CD4-positive, alpha-beta T cell (primary cell): ENCODE results near the gene C20orf202. TPM values are rescaled to one million over a fixed set of nuclear protein-coding genes. Genes with fewer than 3 reads are reported as not detected.

Source experiments
- ATAC-seq: fragments of 200-7000 bp; cut with Tn5 transposase; one replicate; pipeline ENCODE4 v1.10.0; 2022; ENCODE audit warnings: mild to moderate bottlenecking; ENCODE audit not compliant: poor library complexity
- CTCF ChIA-PET: fragments of 350-600 bp; sonication (Branson Sonifier 250); formaldehyde crosslinking; loops from one replicate; lab custom pipeline; 2021; ENCODE audit warnings: antibody characterized with exemption, inconsistent platforms; lab: Charles Lee
- POLR2A ChIA-PET: fragments of 350-600 bp; sonication (Branson Sonifier 250); formaldehyde crosslinking; loops from one replicate; lab custom pipeline; 2021; ENCODE audit warnings: antibody characterized with exemption, inconsistent platforms; lab: Charles Lee
- DNase-seq, 14 experiments: peaks; one replicate each; pipeline ENCODE4 v3.0.0-alpha.2; 2013 to 2020; ENCODE audit warnings: mixed read lengths in 2 of 14
- H3K27ac ChIP-seq, 2 donors: one replicate each; pipeline versions ENCODE4 v1.5.1 to v1.7.0; 2013; ENCODE audit warnings: low read length in 2 of 2, low read depth in 1 of 2, mild to moderate bottlenecking in 1 of 2
- H3K27me3 ChIP-seq, 2 experiments: 1 replicate in 1 of 2; 2 replicates in 1 of 2; pipeline versions ENCODE4 v1.6.1 to v1.7.0; 2013; ENCODE audit warnings: low read length in 2 of 2, control low read depth in 1 of 2, mild to moderate bottlenecking in 1 of 2, moderate library complexity in 1 of 2; ENCODE audit not compliant: insufficient read depth in 2 of 2, control insufficient read depth in 1 of 2
- H3K36me3 ChIP-seq: one replicate; pipeline ENCODE4 v1.6.1; 2013; ENCODE audit warnings: low read length, control low read depth; ENCODE audit not compliant: insufficient read depth
- H3K4me1 ChIP-seq: one replicate; pipeline ENCODE4 v1.6.1; 2013; ENCODE audit warnings: low read length, control low read depth; ENCODE audit not compliant: insufficient read depth
- H3K4me3 ChIP-seq: one replicate; pipeline ENCODE4 v1.5.1; 2013; ENCODE audit warnings: mild to moderate bottlenecking, low read length, moderate library complexity
- H3K9me3 ChIP-seq, 2 experiments: 1 replicate in 1 of 2; 2 replicates in 1 of 2; pipeline versions ENCODE4 v1.6.1 to v1.7.0; 2013; ENCODE audit warnings: low read length in 2 of 2, mild to moderate bottlenecking in 2 of 2, control low read depth in 1 of 2, moderate library complexity in 1 of 2; ENCODE audit not compliant: control insufficient read depth in 1 of 2, insufficient read depth in 1 of 2
- H3K27ac Mint-ChIP-seq: one replicate; pipeline ENCODE4 v1.8.0; 2020; ENCODE audit warnings: mixed read lengths
- H3K27me3 Mint-ChIP-seq: one replicate; pipeline ENCODE4 v1.8.0; 2021; ENCODE audit warnings: mixed read lengths
- H3K36me3 Mint-ChIP-seq: one replicate; pipeline ENCODE4 v1.8.0; 2021; ENCODE audit warnings: low read depth, mixed read lengths
- H3K4me1 Mint-ChIP-seq: one replicate; pipeline ENCODE4 v1.8.0; 2021; ENCODE audit warnings: low read depth, mixed read lengths
- H3K4me3 Mint-ChIP-seq: one replicate; pipeline ENCODE4 v1.8.0; 2020; ENCODE audit warnings: mild to moderate bottlenecking, mixed read lengths
- H3K9me3 Mint-ChIP-seq: one replicate; pipeline ENCODE4 v1.8.0; 2020; ENCODE audit warnings: mixed read lengths
- intact Hi-C, 2 experiments: fragments of 100-400 bp; cut with DNase I in 1 of 2; cut with micrococcal nuclease in 1 of 2; formaldehyde crosslinking; loops; one replicate each; pipeline versions ENCODE4 v1.15.1 to v1.9.0; 2023 to 2025; cut with DNase I, micrococcal nuclease
- total RNA-seq, 174 experiments: library from RNA in 2 of 174; stranded (reverse) in 2 of 174; gene quantifications; one replicate each; pipeline ENCODE4 v1.2.3 and lab custom pipeline; 2021 to 2026
- TF ChIP-seq, protein P1 (sequence below): fragments of 200-600 bp; IDR thresholded peaks from one replicate; pipeline ENCODE4 v1.8.0; 2022; ENCODE audit warnings: antibody characterized with exemption, mild to moderate bottlenecking

The C20orf202 gene
- total RNA-seq, 2 experiments from 2014 or later: not detected

- CTCF ChIA-PET: no interaction called here
- no peak overlapping the region for H3K4me3 Mint-ChIP-seq
Measured at GRCh38 chr20:1178623-1179022, 24.6 kb upstream of the C20orf202 start.

DNA sequence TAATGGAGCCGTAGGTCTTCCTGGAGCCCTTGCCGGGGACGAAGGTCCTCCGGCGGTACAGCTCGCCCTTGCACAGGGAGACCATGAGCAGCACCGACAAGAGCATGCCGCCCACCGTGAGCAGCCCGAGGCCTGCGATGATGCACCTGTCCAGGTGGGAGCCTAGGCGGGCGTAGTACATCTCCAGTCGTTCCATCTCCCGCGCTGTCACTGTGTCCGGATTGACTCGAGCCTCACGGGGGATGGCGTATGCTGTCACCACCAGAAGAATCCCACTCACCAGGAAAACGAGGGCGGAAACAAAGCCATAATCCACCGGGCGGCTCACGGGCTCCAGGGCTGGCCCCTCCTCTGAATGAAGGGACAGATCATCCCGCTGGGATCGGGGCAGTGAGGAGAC lies 22.3 kb upstream of the C20orf202 start:
- H3K27ac ChIP-seq: no peak overlapping the region
- ChIA-PET CTCF (no interaction called here), POLR2A (no interaction called here)
- peaks cover 28% of the 10 kb centered on the region for H3K27me3 Mint-ChIP-seq
- intact Hi-C loops: no loop called here
- no peak overlapping the region for H3K4me3 ChIP-seq
- peaks cover 17% of the 10 kb centered on the region for H3K36me3 Mint-ChIP-seq
- DNase-seq (no peak), ATAC-seq (no peak)
- no peak overlapping the region for H3K4me3 Mint-ChIP-seq
- H3K9me3 Mint-ChIP-seq: no peaks in the 10 kb centered on the region
- H3K36me3 ChIP-seq: peaks cover 14% of the 10 kb centered on the region
- no peaks in the 10 kb centered on the region for H3K9me3 ChIP-seq
- peaks cover 13 to 14% of the 10 kb centered on the region in 2 experiments for H3K27me3 ChIP-seq
- TF ChIP-seq, protein P1, sequence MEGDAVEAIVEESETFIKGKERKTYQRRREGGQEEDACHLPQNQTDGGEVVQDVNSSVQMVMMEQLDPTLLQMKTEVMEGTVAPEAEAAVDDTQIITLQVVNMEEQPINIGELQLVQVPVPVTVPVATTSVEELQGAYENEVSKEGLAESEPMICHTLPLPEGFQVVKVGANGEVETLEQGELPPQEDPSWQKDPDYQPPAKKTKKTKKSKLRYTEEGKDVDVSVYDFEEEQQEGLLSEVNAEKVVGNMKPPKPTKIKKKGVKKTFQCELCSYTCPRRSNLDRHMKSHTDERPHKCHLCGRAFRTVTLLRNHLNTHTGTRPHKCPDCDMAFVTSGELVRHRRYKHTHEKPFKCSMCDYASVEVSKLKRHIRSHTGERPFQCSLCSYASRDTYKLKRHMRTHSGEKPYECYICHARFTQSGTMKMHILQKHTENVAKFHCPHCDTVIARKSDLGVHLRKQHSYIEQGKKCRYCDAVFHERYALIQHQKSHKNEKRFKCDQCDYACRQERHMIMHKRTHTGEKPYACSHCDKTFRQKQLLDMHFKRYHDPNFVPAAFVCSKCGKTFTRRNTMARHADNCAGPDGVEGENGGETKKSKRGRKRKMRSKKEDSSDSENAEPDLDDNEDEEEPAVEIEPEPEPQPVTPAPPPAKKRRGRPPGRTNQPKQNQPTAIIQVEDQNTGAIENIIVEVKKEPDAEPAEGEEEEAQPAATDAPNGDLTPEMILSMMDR: no peak
- no peak overlapping the region for H3K27ac Mint-ChIP-seq
- H3K4me1 ChIP-seq: peaks cover 7% of the 10 kb centered on the region
- H3K4me1 Mint-ChIP-seq: peaks cover 10% of the 10 kb centered on the region

More at GRCh38 chr20:1178623-1179022, 24.6 kb upstream of the C20orf202 start:
- peaks cover 23% of the 10 kb centered on the region for H3K36me3 ChIP-seq
- H3K27me3 ChIP-seq: peaks cover 0 to 3% of the 10 kb centered on the region in 2 experiments
- H3K36me3 Mint-ChIP-seq: peaks cover 40% of the 10 kb centered on the region
- no peaks in the 10 kb centered on the region for H3K9me3 ChIP-seq
- no peak overlapping the region for H3K4me3 ChIP-seq
- no peak for DNase-seq
- H3K27ac ChIP-seq: no peak overlapping the region
- no peaks in the 10 kb centered on the region for H3K9me3 Mint-ChIP-seq
- no peak overlapping the region for H3K27ac Mint-ChIP-seq
- H3K4me1 Mint-ChIP-seq: no peaks in the 10 kb centered on the region
- intact Hi-C loops: no loop called here
- POLR2A ChIA-PET: no interaction called here
- H3K27me3 Mint-ChIP-seq: peaks cover 16% of the 10 kb centered on the region
- ATAC-seq: no peak
- no peaks in the 10 kb centered on the region for H3K4me1 ChIP-seq
- TF ChIP-seq, protein P1: no peak

- intact Hi-C loops: no loop called here
- CTCF ChIA-PET: no interaction called here
Measured at GRCh38 chr20:1182106-1182505, 21.1 kb upstream of the C20orf202 start.

More at GRCh38 chr20:1182106-1182505, 21.1 kb upstream of the C20orf202 start:
- Mint-ChIP-seq H3K27ac (no peak overlapping the region), H3K27me3 (peaks cover 28% of the 10 kb centered on the region), H3K36me3 (peaks cover 6% of the 10 kb centered on the region), H3K4me1 (peaks cover 12% of the 10 kb centered on the region), H3K9me3 (no peaks in the 10 kb centered on the region), H3K4me3 (no peak overlapping the region)
- no peak overlapping the region for H3K4me3 ChIP-seq
- TF ChIP-seq, protein P1: no peak
- no peaks in the 10 kb centered on the region for H3K9me3 ChIP-seq
- peaks cover 13 to 20% of the 10 kb centered on the region in 2 experiments for H3K27me3 ChIP-seq
- POLR2A ChIA-PET: no interaction called here
- no peak for ATAC-seq
- H3K27ac ChIP-seq: no peak overlapping the region
- peaks cover 4% of the 10 kb centered on the region for H3K36me3 ChIP-seq
- H3K4me1 ChIP-seq: peaks cover 8% of the 10 kb centered on the region
- no peak for DNase-seq
